K562 (cell line): Measurements from ENCODE around the gene KASH5. TPM values are rescaled to one million over a fixed set of nuclear protein-coding genes. Genes with fewer than 3 reads are reported as not detected.

Source experiments
- GATAD2A ChIP-seq: fragments of 450-650 bp; IDR thresholded peaks from 2 replicates; pipeline ENCODE4 v1.6.1; 2017
- IRF1 ChIP-seq: sonication (generic); formaldehyde crosslinking; IDR thresholded peaks from 2 replicates; pipeline ENCODE4 v1.8.0; 2022; ENCODE audit warnings: missing genetic modification reagents, mild to moderate bottlenecking, borderline replicate concordance
- KDM1A ChIP-seq, 2 experiments: fragments of 450-650 bp; IDR thresholded peaks; 2 replicates each; pipeline ENCODE4 v1.6.1; 2016; ENCODE audit warnings: mild to moderate bottlenecking in 2 of 2
- L3MBTL2 ChIP-seq: fragments of 450-650 bp; IDR thresholded peaks from 2 replicates; pipeline ENCODE4 v1.6.1; 2016; ENCODE audit warnings: mild to moderate bottlenecking, moderate library complexity
- MCM5 ChIP-seq: fragments of 450-650 bp; IDR thresholded peaks from 2 replicates; pipeline ENCODE4 v1.6.1; 2016; ENCODE audit warnings: low read depth
- MNT ChIP-seq, 2 experiments: fragments of 450-650 bp; conservative IDR thresholded peaks; 2 replicates each; pipeline ENCODE4 v1.6.1; 2017; ENCODE audit warnings: mild to moderate bottlenecking in 2 of 2, moderate library complexity in 2 of 2
- NCOA6 ChIP-seq: fragments of 450-650 bp; IDR thresholded peaks from 2 replicates; pipeline ENCODE4 v1.6.1; 2017; ENCODE audit warnings: mild to moderate bottlenecking
- NONO ChIP-seq, 2 experiments: fragments of 200-400 bp in 1 of 2; fragments of 450-650 bp in 1 of 2; formaldehyde crosslinking in 1 of 2; IDR thresholded peaks; 2 replicates each; pipeline ENCODE4 v1.6.1; 2017; ENCODE audit warnings: low read depth in 2 of 2, mild to moderate bottlenecking in 2 of 2, moderate library complexity in 2 of 2, low read length in 1 of 2
- PHF21A ChIP-seq: fragments of 450-650 bp; IDR thresholded peaks from 2 replicates; pipeline ENCODE4 v1.6.1; 2017; ENCODE audit warnings: low read depth, borderline replicate concordance
- PKNOX1 ChIP-seq: fragments of 450-650 bp; IDR thresholded peaks from 2 replicates; pipeline ENCODE4 v1.6.1; 2016
- SIX5 ChIP-seq, 2 experiments: IDR thresholded peaks; 2 replicates each; pipeline ENCODE4 v1.6.1; 2011; ENCODE audit warnings: low read length in 2 of 2, borderline replicate concordance in 1 of 2, low read depth in 1 of 2, mild to moderate bottlenecking in 1 of 2, moderate library complexity in 1 of 2; ENCODE audit not compliant: insufficient read depth in 1 of 2
- SRSF1 ChIP-seq: fragments of 200-400 bp; formaldehyde crosslinking; IDR thresholded peaks from 2 replicates; pipeline ENCODE4 v1.6.1; 2017; ENCODE audit warnings: mild to moderate bottlenecking, low read depth, low read length, moderate library complexity
- SUPT5H ChIP-seq: fragments of 450-650 bp; IDR thresholded peaks from 2 replicates; pipeline ENCODE4 v1.6.1; 2016
- THAP7 ChIP-seq: fragments of 250-450 bp; sonication (Bioruptor Pico); IDR thresholded peaks from 2 replicates; pipeline ENCODE4 v1.5.0; 2021
- WHSC1 ChIP-seq: IDR thresholded peaks from one replicate; pipeline ENCODE4 v1.6.1; 2012; ENCODE audit warnings: low read length, control low read depth, inconsistent platforms
- ZBTB7A ChIP-seq: IDR thresholded peaks from 2 replicates; pipeline ENCODE4 v1.6.1; 2011; ENCODE audit warnings: low read depth, mild to moderate bottlenecking, low read length, moderate library complexity, borderline replicate concordance; ENCODE audit not compliant: control insufficient read depth
- ZFP36 ChIP-seq: fragments of 150-350 bp; IDR thresholded peaks from 2 replicates; pipeline ENCODE4 v1.6.1; 2018; ENCODE audit warnings: low read length, low read depth; ENCODE audit not compliant: partially characterized antibody
- ZNF398 ChIP-seq: fragments of 250-450 bp; sonication (Bioruptor Pico); IDR thresholded peaks from 2 replicates; pipeline ENCODE4 v1.8.0; 2021; ENCODE audit warnings: moderate library complexity, mild to moderate bottlenecking, inconsistent platforms
- ZNF518B ChIP-seq: fragments of 250-450 bp; sonication (Bioruptor Pico); IDR thresholded peaks from 2 replicates; pipeline ENCODE4 v1.5.0; 2021; ENCODE audit warnings: mild to moderate bottlenecking, moderate library complexity
- polyA plus RNA-seq, 8 experiments: library from polyadenylated mRNA; depleted of rRNA in 4 of 8; stranded (reverse) in 5 of 8; unstranded in 3 of 8; fragments of >200 nt; fragmentation: Nextera tagmentation in 2 of 8; fragmentation: Illumina TruSeq in 1 of 8; extraction: Ambion mirVana in 2 of 8; extraction: Trizol in 1 of 8; gene quantifications; 2 replicates each; pipeline versions ENCODE4 v1.2.1 to v1.2.3, GENCODE V29; 2011 to 2014; ENCODE audit warnings: inconsistent platforms in 1 of 8, missing spikeins in 1 of 8
- total RNA-seq, 7 experiments: library from RNA; depleted of rRNA in 6 of 7; stranded (reverse); fragments of >200 nt in 6 of 7; fragmentation: Illumina TruSeq in 2 of 7; extraction: Trizol in 2 of 7; gene quantifications; 2 replicates each; pipeline versions ENCODE4 v1.2.1 to v1.2.3, GENCODE V29; 2011 to 2021; ENCODE audit warnings: low replicate concordance in 1 of 7

The KASH5 gene
- total and polyA plus RNA-seq, 9 of the 15 experiments (the other 6 are each of a cell fraction or from before 2014, with no cell fraction given): 0.07 to 0.84 (median 0.34) TPM; not detected in 1

- TF ChIP-seq ZNF518B (CRISPR knock-in tag): no peak
- TF ChIP-seq IRF1 (CRISPR knock-in tag): no peak
- no peak for TF ChIP-seq ZNF398 (CRISPR knock-in tag)
- no peak for TF ChIP-seq PKNOX1
- no peak for TF ChIP-seq ZFP36
- no peak for TF ChIP-seq MNT (conservative IDR thresholded peaks at IDR 0.05)
- no peak for TF ChIP-seq PHF21A
- TF ChIP-seq MCM5: no peak
- peak in 1 of 2 experiments; percentile 5; a peak in 1 of 4 replicates for TF ChIP-seq KDM1A (IDR thresholded peaks at IDR 0.05)
- TF ChIP-seq THAP7 (CRISPR knock-in tag): no peak; the same call in 1 of the 2 replicates
- TF ChIP-seq L3MBTL2: peak; percentile 7; the same call in 1 of the 2 replicates
- TF ChIP-seq GATAD2A: no peak
- no peak for TF ChIP-seq NONO (IDR thresholded peaks at IDR 0.05; ENCODE audit: low read depth in 2 of 2, low read length in 1 of 2)
- peak; percentile 82 for TF ChIP-seq SUPT5H
- no peak for TF ChIP-seq NCOA6
- peak; percentile 52; the same call in 1 of the 2 replicates for TF ChIP-seq ZBTB7A
- TF ChIP-seq WHSC1: no peak
- no peak for TF ChIP-seq SRSF1
- no peak for TF ChIP-seq SIX5 (IDR thresholded peaks at IDR 0.05; ENCODE audit: borderline replicate concordance in 1 of 2, insufficient read depth in 1 of 2, low read depth in 1 of 2, low read length in 2 of 2)
Measured at GRCh38 chr19:49431330-49431749, 43.3 kb downstream of the KASH5 start (continued).
